ENCODE data around the gene TAS2R7.
"Not testable (repeated sequence)": the region's sequence is repeated elsewhere in the genome, so short reads cannot be mapped to it uniquely, and the experiment has no call there.

Gene TAS2R7, protein sequence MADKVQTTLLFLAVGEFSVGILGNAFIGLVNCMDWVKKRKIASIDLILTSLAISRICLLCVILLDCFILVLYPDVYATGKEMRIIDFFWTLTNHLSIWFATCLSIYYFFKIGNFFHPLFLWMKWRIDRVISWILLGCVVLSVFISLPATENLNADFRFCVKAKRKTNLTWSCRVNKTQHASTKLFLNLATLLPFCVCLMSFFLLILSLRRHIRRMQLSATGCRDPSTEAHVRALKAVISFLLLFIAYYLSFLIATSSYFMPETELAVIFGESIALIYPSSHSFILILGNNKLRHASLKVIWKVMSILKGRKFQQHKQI

GRCh38 chr12:10802587-10802986, at the start of gene TAS2R7:
TAS2R7 (minus strand) TSS chr12:10802627; CDS start chr12:10802570, 57 bp downstream.
- no peak for DNase-seq

- DNase-seq, result no peak
Measured at GRCh38 chr12:10851243-10851858, 48.9 kb upstream of the TAS2R7 start.

- DNase-seq, result no peak
Measured at GRCh38 chr12:10849425-10849878, 47.0 kb upstream of the TAS2R7 start, which contains the start of gene PRR4. PRR4 (minus strand) TSS chr12:10849475; CDS start chr12:10849437, 38 bp downstream.

- no peak for DNase-seq
Measured at GRCh38 chr12:10847744-10848143, 45.3 kb upstream of the TAS2R7 start.

DNA sequence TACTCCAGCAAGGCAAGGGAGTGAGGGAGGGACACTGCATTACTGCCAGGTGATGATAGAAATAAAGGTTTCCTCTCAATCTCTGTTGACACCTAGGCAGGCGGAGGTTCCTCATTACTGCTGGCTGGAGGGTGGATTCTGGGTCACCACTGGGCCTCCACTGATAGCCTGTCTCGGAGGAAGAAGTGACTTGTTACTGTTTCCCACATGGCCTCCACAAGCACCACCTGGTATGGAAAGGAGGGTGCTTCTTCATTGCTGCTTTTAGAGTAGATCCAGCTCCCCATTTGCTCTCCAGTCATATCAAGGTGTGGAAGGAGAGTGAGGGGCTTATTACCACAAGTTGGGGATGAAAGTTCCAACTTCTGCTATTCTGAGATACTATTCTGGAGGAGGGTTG, 40.4 kb upstream of the TAS2R7 start:
- DNase-seq, result no peak

DNA sequence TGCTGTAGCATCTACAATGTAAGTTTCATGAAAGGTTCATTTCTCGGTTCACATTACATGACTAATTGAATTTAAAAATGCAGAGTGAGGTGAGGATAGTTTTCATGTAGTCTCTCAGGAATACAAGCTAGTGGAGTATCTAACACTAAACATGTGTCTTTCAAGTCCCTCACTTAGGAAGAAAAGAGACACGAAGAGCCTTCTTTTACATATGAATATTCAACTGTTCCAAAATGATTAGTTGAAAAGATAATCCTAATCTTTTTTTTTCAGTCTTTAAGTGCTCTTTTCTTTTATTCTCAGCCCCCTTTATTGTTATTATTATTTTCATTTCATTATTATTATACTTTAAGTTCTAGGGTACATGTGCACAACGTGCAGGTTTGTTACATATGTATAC, 36.0 kb upstream of the TAS2R7 start:
- DNase-seq, result no peak

DNA sequence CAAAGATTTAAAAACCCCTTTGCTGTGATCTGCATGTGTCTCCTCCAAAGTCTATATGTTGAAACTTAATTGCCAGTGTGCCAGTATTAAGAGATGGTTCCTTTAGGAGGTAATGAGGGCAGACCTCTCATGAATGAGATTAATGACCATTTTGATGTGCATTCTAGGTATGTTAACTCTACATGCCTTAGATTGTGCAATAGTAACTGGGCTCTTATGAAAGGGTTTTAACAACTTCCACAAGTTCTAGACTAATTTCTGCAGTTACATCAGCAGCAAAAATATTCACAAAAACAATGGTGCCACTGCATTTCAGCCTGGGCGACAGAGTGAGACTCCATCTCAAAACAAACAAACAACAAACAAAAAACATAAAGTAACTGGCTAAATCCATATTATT, 27.6 kb upstream of the TAS2R7 start:
- DNase-seq, result no peak

GRCh38 chr12:10826258-10826657, 23.8 kb upstream of the TAS2R7 start, which contains the start of gene TAS2R10:
TAS2R10 (minus strand) TSS chr12:10826358; CDS start chr12:10826269, 89 bp downstream.
- no peak for DNase-seq

GRCh38 chr12:10824957-10825356, 22.5 kb upstream of the TAS2R7 start:
- DNase-seq, result no peak

DNA sequence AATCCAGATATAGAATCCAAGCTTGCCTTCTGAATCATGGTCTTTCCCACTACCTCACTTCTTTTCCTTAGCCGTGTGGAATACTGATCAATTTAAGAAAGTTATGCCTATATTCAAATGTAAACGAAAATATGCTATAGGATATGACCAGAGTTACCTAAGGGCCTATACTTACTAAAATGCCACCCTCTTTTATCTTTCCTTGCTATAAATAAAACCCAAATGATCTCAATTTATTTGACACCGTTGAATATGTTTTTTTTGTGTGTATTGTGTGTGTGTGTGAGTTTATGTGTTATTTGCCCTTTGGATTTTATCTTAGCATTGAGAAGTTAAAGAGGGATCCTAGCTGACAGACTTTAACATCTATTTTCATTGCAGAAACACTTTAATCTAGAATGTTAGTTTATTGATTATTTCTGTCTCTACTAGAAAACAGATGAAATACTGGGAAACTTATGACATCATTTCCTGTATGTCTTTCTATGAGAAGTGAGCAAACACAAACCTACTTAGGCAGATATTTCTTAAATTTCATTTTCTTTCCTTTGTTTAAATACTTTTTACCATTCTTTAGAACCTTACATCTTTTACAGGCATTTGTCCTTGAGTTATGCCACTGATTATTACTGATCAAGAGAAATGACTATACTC, 9.6 kb upstream of the TAS2R7 start:
- no peak for DNase-seq

GRCh38 chr12:10810068-10810467, 7.6 kb upstream of the TAS2R7 start, which contains the start of gene TAS2R9:
TAS2R9 (minus strand) TSS chr12:10810168; CDS start chr12:10810075, 93 bp downstream.
- DNase-seq, result no peak

DNA sequence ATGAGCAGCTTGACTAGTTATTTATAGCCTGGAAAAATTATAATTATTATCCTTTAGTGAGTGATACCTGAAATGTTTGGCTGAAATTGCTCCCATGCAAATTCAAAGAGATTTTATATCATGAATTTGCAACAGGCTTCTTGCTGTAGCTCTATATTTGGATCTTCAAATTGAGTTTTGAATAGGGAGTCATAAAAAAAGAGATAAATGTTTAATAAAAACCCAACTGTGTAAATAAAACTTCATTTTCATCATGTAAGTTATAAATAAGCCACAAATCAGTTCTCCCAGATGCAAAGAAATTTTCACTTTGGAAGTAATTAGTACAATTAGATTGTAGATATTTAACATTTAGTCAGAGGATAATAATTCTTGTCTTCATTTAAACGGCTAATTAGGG, 4.8 kb upstream of the TAS2R7 start, which contains the start of gene TAS2R8:
TAS2R8 (minus strand) TSS at position 101 of the 400 bp plus-strand sequence. CDS start 306 bp downstream, outside the sequence.
- no peak for DNase-seq

GRCh38 chr12:10801741-10802140, 686 bp downstream of the TAS2R7 start:
- no peak for DNase-seq

DNA sequence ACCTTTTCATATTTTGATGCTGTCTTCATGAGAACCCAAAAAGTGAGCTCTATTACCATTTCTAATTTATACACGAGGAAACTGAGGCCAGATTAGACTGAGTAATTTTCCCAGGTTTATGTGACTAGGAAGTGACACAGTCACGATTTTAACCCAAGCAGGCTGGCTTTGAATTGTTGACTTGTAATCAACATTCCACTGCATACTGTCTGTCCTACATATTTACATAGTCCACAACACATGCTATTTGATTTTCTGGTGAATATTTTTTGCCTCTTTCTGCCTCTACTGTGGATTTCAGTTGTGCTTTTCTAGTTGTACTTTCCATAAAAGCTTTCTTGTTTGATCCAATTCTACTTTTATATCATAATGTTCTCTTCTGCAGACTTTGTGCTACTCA, 8.2 kb downstream of the TAS2R7 start:
- DNase-seq, result no peak

- DNase-seq, result not testable (repeated sequence)
Measured at GRCh38 chr12:10791769-10792168, 10.7 kb downstream of the TAS2R7 start.

- DNase-seq, result no peak
Measured at GRCh38 chr12:10783252-10783651, 19.2 kb downstream of the TAS2R7 start.

GRCh38 chr12:10779103-10779502, 23.3 kb downstream of the TAS2R7 start:
- no peak for DNase-seq

DNA sequence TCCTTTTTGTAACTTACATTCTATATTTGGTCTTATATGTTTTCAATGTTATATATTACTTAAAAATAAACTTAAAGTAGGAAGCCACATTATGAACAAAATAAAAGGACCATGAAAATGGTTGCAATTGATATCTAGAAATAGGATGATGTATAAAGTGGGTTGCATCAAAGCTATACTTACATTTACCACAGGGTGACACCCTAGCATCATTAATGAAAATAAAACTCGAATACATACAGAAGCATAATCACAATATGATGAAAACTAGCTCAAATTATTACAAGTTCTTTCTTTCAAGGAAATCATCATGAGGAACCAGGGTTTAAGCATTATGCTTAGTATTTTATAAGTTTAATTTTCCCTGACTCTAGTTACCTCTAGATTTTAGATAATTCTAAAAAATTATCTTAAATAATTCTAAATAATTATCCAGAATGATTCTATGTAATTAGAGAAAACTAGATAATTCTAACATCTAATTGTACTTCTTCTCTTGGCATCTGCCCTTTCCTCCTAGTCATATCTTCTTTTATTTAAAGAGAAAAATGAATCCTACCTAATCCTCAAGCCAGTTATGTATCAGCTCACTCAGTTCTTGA, 31.2 kb downstream of the TAS2R7 start:
- DNase-seq, result peak; percentile 24

- DNase-seq, result no peak
Measured at GRCh38 chr12:10759657-10760056, 42.8 kb downstream of the TAS2R7 start.

GRCh38 chr12:10756194-10756593, 46.2 kb downstream of the TAS2R7 start:
- no peak for DNase-seq

- DNase-seq, result no peak
Measured at GRCh38 chr12:10753059-10753458, 49.4 kb downstream of the TAS2R7 start.

Data from NCI-H345 (cell line).